GM18867 (cell line): Measurements from ENCODE around the gene PGBD2.
"Not testable (repeated sequence)": the region's sequence is repeated elsewhere in the genome, so short reads cannot be mapped to it uniquely, and the experiment has no call there.

Source experiments
- ATAC-seq: cut with Tn5 transposase; IDR thresholded peaks from one replicate; pipeline ENCODE4 v1.9.1; 2021; ENCODE audit warnings: mild to moderate bottlenecking, moderate library complexity; ENCODE audit not compliant: unreplicated experiment

PGBD2 gene

GRCh38 chr1:248924696-248925532 lies 18.9 kb downstream of the PGBD2 start:
- ATAC-seq = peak; percentile 94

GRCh38 chr1:248925859-248926258 lies 19.8 kb downstream of the PGBD2 start:
- ATAC-seq = not testable (repeated sequence)

DNA sequence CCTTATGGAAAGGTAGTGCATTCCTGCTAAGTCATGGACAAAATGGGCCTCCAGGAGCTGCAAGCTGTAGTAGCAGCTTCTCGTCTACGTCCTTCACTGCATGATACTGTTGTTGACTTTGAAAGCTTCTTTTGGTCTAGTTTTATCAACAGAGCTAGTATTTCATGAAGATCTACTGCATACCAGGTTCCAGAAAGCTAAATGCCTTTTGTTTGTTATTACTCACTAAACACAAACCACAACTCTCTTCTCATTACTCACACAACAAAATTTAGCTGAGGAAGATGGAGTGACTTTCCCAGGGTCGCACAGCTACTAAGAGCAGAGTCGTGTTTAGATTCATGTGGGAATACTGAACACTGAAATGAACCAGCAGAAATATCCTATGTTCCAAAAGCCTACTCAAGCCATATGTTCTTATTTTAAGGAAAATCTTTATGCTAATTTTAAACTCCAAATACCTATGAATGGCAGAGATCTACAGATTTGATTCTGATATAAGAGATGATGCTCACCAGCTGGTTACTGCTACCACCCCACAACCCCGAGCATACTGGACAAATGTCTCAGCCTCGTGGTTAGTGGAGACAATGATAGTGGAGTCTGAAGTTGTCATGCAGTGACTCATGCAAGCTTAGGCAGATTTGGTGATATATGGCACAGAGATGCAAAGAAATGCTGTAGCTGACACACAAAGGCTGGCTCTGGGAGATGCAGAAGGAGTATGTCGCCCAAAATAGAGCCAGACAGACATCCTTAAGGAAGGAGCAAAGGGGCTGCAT lies 20.6 kb downstream of the PGBD2 start:
- ATAC-seq = no peak

DNA sequence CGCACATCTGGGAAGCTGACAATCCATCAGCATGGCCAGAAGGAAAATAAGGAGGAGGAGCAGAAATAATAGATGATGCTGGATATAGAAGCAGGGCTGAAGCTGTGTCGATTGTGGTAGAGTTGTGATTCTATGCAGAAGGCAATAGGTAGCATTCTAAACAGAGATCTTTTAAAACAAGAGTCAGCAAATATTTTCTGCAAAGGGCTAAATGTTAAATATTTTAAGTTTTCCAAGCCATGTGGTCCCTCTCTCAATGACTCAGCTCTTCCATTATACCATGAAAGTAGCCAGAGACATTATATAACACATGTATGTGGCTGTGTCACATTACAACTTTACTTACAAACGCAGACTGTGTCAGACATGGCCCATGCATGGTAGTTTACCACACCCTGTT lies 21.2 kb downstream of the PGBD2 start:
- not testable (repeated sequence) for ATAC-seq

GRCh38 chr1:248928122-248928521 lies 22.1 kb downstream of the PGBD2 start:
- ATAC-seq = not testable (repeated sequence)

DNA sequence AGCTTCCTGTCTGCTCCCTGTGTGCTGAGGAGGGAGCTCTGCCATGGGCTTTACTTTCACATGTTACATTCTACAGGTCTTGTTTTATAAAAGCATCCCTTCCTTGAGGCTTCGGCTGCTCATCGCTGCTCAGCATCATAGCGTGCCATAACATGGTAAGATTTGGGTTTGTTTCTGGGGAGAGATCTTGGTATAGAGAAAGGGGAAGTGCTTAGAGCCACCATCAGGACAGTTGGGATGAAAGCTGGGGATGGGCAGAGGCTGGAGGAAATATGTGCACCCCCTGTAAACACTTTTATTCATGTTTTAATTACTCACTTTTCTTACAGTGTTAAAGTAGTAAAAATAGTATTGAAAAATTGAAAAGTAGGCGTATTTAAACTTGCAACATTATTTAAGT lies 24.0 kb downstream of the PGBD2 start:
- not testable (repeated sequence) for ATAC-seq

- ATAC-seq = not testable (repeated sequence)
These were observed 32.3 kb downstream of the PGBD2 start for GRCh38 chr1:248938173-248938809.

- not testable (repeated sequence) for ATAC-seq
These were observed 38.3 kb downstream of the PGBD2 start for GRCh38 chr1:248944134-248944999.

- not testable (repeated sequence) for ATAC-seq
These were observed 39.0 kb downstream of the PGBD2 start for GRCh38 chr1:248945000-248945423.

- not testable (repeated sequence) for ATAC-seq
These were observed 39.4 kb downstream of the PGBD2 start for GRCh38 chr1:248945453-248945852.

- not testable (repeated sequence) for ATAC-seq
These were observed 39.9 kb downstream of the PGBD2 start for GRCh38 chr1:248945856-248946416.
